Mesendoderm (in vitro differentiated cells): Measurements from ENCODE around the gene RBM15B.
"Not testable (repeated sequence)": the region's sequence is repeated elsewhere in the genome, so short reads cannot be mapped to it uniquely, and the experiment has no call there.

Experiments
- DNase-seq: peaks from one replicate; pipeline ENCODE4 v3.0.0; 2013
- H2AK5ac ChIP-seq: 2 replicates; pipeline ENCODE4 v1.6.1; 2013; ENCODE audit warnings: low read length, inconsistent platforms
- H2BK120ac ChIP-seq: 2 replicates; pipeline ENCODE4 v1.6.1; 2013; ENCODE audit warnings: low read depth, mild to moderate bottlenecking, low read length, moderate library complexity, mixed read lengths
- H2BK15ac ChIP-seq: replicated peaks from 2 replicates; pipeline ENCODE4 v1.6.1; 2013; ENCODE audit warnings: low read depth, mild to moderate bottlenecking, moderate library complexity
- H2BK5ac ChIP-seq: 2 replicates; pipeline ENCODE4 v1.6.1; 2013; ENCODE audit warnings: low read length, inconsistent platforms
- H3K18ac ChIP-seq: 2 replicates; pipeline ENCODE4 v1.6.1; 2013; ENCODE audit warnings: mild to moderate bottlenecking, low read length, mixed read lengths
- H3K23ac ChIP-seq: one replicate; pipeline ENCODE4 v1.6.1; 2013; ENCODE audit warnings: low read length
- H3K27ac ChIP-seq: 2 replicates; pipeline ENCODE4 v1.5.1; 2013; ENCODE audit warnings: low read depth, mild to moderate bottlenecking, inconsistent platforms, low read length, moderate library complexity
- H3K27me3 ChIP-seq: 2 replicates; pipeline ENCODE4 v1.6.1; 2013; ENCODE audit warnings: low read length, control low read depth, mild to moderate bottlenecking, inconsistent platforms; ENCODE audit not compliant: insufficient read depth, poor library complexity
- H3K36me3 ChIP-seq: 2 replicates; pipeline ENCODE4 v1.6.1; 2013; ENCODE audit warnings: low read length, inconsistent platforms; ENCODE audit not compliant: control insufficient read depth, insufficient read depth
- H3K4ac ChIP-seq: one replicate; pipeline ENCODE4 v1.6.1; 2013; ENCODE audit warnings: low read depth, mild to moderate bottlenecking, low read length, moderate library complexity
- H3K4me1 ChIP-seq: 2 replicates; pipeline ENCODE4 v1.6.1; 2013; ENCODE audit warnings: low read depth, low read length, inconsistent platforms; ENCODE audit not compliant: control insufficient read depth
- H3K4me2 ChIP-seq: 2 replicates; pipeline ENCODE4 v1.6.1; 2013; ENCODE audit warnings: low read length
- H3K4me3 ChIP-seq: 2 replicates; pipeline ENCODE4 v1.5.1; 2013; ENCODE audit warnings: mild to moderate bottlenecking, low read length
- H3K56ac ChIP-seq: one replicate; pipeline ENCODE4 v1.6.1; 2013; ENCODE audit warnings: low read length
- H3K79me1 ChIP-seq: 2 replicates; pipeline ENCODE4 v1.6.1; 2013; ENCODE audit warnings: low read length, inconsistent platforms
- H3K79me2 ChIP-seq: 2 replicates; pipeline ENCODE4 v1.6.1; 2013; ENCODE audit warnings: mild to moderate bottlenecking, low read length; ENCODE audit not compliant: control insufficient read depth, insufficient read depth
- H3K9ac ChIP-seq: 2 replicates; pipeline ENCODE4 v1.6.1; 2013; ENCODE audit warnings: low read length, inconsistent platforms
- H4K5ac ChIP-seq: one replicate; pipeline ENCODE4 v1.6.1; 2013; ENCODE audit warnings: low read length
- H4K8ac ChIP-seq: one replicate; pipeline ENCODE4 v1.6.1; 2013; ENCODE audit warnings: low read depth, mild to moderate bottlenecking, control low read depth, low read length, moderate library complexity
- WGBS: extraction: QIAGEN DNeasy Blood & Tissue Kit; methylation state at CpG from one replicate; pipeline ENCODE4 v1.1.7; 2013; ENCODE audit warnings: low lambda C conversion rate, missing lambda C conversion rate; ENCODE audit not compliant: insufficient coverage; ENCODE audit errors: extremely low coverage; 5-methylcytosine and 5-hydroxymethylcytosine counted together

The RBM15B gene

DNA sequence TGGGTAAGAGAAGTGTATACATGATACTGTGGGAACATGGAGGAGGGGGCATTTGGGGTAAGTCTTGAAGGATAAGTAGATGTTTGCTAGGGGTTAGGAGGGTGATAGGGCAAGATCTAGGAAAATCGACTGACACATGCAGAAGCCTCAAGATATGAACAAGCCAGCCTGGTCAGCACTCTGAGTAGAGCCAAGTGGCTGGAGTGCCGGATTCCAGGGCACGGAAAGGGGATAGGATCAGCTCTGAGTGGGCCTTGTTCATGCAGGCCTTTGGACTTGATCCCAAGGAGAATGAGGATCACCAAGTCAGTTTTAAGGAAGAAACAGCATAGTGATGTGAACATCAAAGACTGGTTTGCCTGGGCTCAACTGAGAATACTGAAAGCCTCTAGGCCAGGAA, 30.3 kb upstream of the RBM15B start:
- no peaks in the 10 kb centered on the region for H3K79me1 ChIP-seq
- no CpG with 5 or more reads among the region's 3 CpGs for WGBS

DNA sequence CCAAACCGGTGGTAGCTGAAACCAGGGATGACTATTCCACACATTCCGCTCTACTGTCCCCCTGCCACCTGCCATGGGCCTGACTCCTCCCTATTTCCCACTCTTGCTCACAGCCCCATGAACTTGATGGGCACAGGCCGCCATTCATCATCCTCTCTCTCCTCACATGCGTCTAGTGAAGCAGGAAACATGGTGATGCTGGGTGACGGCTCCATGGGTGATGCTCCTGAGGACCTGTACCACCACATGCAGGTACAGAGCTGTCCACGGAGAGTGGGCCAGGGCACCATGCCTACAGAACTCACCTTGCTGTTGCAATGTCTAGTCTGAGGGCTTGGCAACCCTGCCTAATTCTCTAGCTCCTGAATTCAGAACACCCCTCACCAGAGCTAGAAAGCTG, 29.3 kb upstream of the RBM15B start:
- no peak overlapping the region for H3K23ac ChIP-seq
- H3K79me2 ChIP-seq, result no peaks in the 10 kb centered on the region
- H2AK5ac ChIP-seq, result no peak overlapping the region
- no peaks in the 10 kb centered on the region for H3K27me3 ChIP-seq
- no peak overlapping the region for H3K18ac ChIP-seq
- H3K4me1 ChIP-seq, result no peaks in the 10 kb centered on the region
- H2BK120ac ChIP-seq, result no peak overlapping the region
- H4K5ac ChIP-seq, result no peak overlapping the region
- H3K9ac ChIP-seq, result no peak overlapping the region
- H3K4me2 ChIP-seq, result no peak overlapping the region
- no peak overlapping the region for H4K8ac ChIP-seq
- no peak overlapping the region for H2BK15ac ChIP-seq
- no peak overlapping the region for H3K27ac ChIP-seq
- H3K4me3 ChIP-seq, result no peak overlapping the region
- no peak for DNase-seq
- no CpG with 5 or more reads among the region's 6 CpGs for WGBS
- no peak overlapping the region for H3K56ac ChIP-seq
- H3K4ac ChIP-seq, result no peak overlapping the region
- no peaks in the 10 kb centered on the region for H3K79me1 ChIP-seq
- no peak overlapping the region for H2BK5ac ChIP-seq
- no peaks in the 10 kb centered on the region for H3K36me3 ChIP-seq

More for the DNA sequence above, 30.3 kb upstream of the RBM15B start:
- no peaks in the 10 kb centered on the region for H3K79me2 ChIP-seq
- no peak overlapping the region for H3K9ac ChIP-seq
- no peak overlapping the region for H3K23ac ChIP-seq
- H3K56ac ChIP-seq, result no peak overlapping the region
- H2BK15ac ChIP-seq, result no peak overlapping the region
- no peak overlapping the region for H2BK120ac ChIP-seq
- H3K4me2 ChIP-seq, result no peak overlapping the region
- H3K27me3 ChIP-seq, result no peaks in the 10 kb centered on the region
- no peak overlapping the region for H3K4me3 ChIP-seq
- no peak overlapping the region for H3K4ac ChIP-seq
- no peak overlapping the region for H4K5ac ChIP-seq
- no peak overlapping the region for H3K27ac ChIP-seq
- no peak overlapping the region for H3K18ac ChIP-seq
- no peak overlapping the region for H2BK5ac ChIP-seq
- no peak overlapping the region for H2AK5ac ChIP-seq
- no peaks in the 10 kb centered on the region for H3K36me3 ChIP-seq
- no peak overlapping the region for H4K8ac ChIP-seq
- DNase-seq, result no peak
- no peaks in the 10 kb centered on the region for H3K4me1 ChIP-seq

- no peak overlapping the region for H2BK120ac ChIP-seq
- no peak overlapping the region for H3K4me2 ChIP-seq
- H3K4ac ChIP-seq, result no peak overlapping the region
- no peaks in the 10 kb centered on the region for H3K79me1 ChIP-seq
- H3K18ac ChIP-seq, result no peak overlapping the region
- no CpG with 5 or more reads among the region's 9 CpGs for WGBS
- no peak overlapping the region for H4K5ac ChIP-seq
- H3K4me3 ChIP-seq, result no peak overlapping the region
- no peak overlapping the region for H2AK5ac ChIP-seq
- H3K56ac ChIP-seq, result no peak overlapping the region
- no peak overlapping the region for H2BK5ac ChIP-seq
- no peak overlapping the region for H3K9ac ChIP-seq
- no peaks in the 10 kb centered on the region for H3K79me2 ChIP-seq
- no peaks in the 10 kb centered on the region for H3K36me3 ChIP-seq
- no peak overlapping the region for H3K27ac ChIP-seq
- no peak overlapping the region for H2BK15ac ChIP-seq
- H3K23ac ChIP-seq, result no peak overlapping the region
- no peak overlapping the region for H4K8ac ChIP-seq
- DNase-seq, result no peak
- no peaks in the 10 kb centered on the region for H3K4me1 ChIP-seq
- no peaks in the 10 kb centered on the region for H3K27me3 ChIP-seq
These were observed 28.6 kb upstream of the RBM15B start for GRCh38 chr3:51362476-51362875.

DNA sequence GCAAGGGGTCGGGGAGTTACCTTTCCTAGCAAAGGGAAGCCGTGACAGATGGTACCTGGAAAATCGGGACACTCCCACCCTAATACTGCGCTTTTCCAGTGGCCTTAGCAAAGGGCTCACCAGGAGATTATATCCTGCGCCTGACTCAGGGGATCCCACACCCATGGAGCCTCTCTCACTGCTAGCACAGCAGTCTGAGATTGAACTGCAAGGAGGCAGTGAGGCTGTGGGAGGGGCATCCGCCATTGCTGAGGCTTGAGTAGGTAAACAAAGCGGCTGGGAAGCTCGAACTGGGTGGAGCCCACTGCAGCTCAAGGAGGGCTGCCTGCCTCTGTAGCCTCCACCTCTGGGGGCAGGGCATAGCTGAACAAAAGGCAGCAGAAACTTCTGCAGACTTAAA, 22.8 kb upstream of the RBM15B start:
- H3K4me1 ChIP-seq, H3K4ac ChIP-seq, H3K9ac ChIP-seq, H3K4me3 ChIP-seq, H2BK15ac ChIP-seq, H3K79me1 ChIP-seq, H2BK5ac ChIP-seq, H2AK5ac ChIP-seq, H4K8ac ChIP-seq, H3K4me2 ChIP-seq, DNase-seq, H3K56ac ChIP-seq, H3K27ac ChIP-seq, H2BK120ac ChIP-seq, H3K27me3 ChIP-seq, H3K79me2 ChIP-seq, H3K36me3 ChIP-seq, H3K18ac ChIP-seq, H4K5ac ChIP-seq, H3K23ac ChIP-seq: not testable (repeated sequence)
- WGBS, result no CpG with 5 or more reads among the region's 8 CpGs

- Histone ChIP-seq H3K4me3 (no peak overlapping the region), H2BK120ac (no peak overlapping the region), H3K4ac (no peak overlapping the region), H4K5ac (no peak overlapping the region), H4K8ac (no peak overlapping the region), H3K4me1 (no peaks in the 10 kb centered on the region), H3K79me2 (no peaks in the 10 kb centered on the region), H2AK5ac (no peak overlapping the region), H3K79me1 (no peaks in the 10 kb centered on the region), H3K9ac (no peak overlapping the region), H3K27me3 (no peaks in the 10 kb centered on the region), H2BK15ac (no peak overlapping the region), H3K56ac (no peak overlapping the region), H3K36me3 (no peaks in the 10 kb centered on the region), H3K23ac (no peak overlapping the region), H3K18ac (no peak overlapping the region), H3K4me2 (no peak overlapping the region), H2BK5ac (no peak overlapping the region), H3K27ac (no peak overlapping the region)
- no CpG with 5 or more reads among the region's 4 CpGs for WGBS
- peak; percentile 82 for DNase-seq
These were observed 19.0 kb upstream of the RBM15B start for GRCh38 chr3:51371943-51372557.
